Keratinocyte (primary cell): ENCODE measurements around the gene MICAL2. TPM values are rescaled to one million over a fixed set of nuclear protein-coding genes. Genes with fewer than 3 reads are reported as not detected.

Experiments
- DNase-seq: peaks from one replicate; pipeline ENCODE4 v3.0.0-alpha.2; 2011; ENCODE audit warnings: low read depth, missing footprints, low spot score
- FAIRE-seq: peaks from 2 replicates; lab custom pipeline; 2011; peaks lifted over from hg19 to GRCh38; lab: Jason Lieb, UNC
- H2AFZ ChIP-seq: 2 replicates; pipeline ENCODE4 v1.6.0; 2012; ENCODE audit warnings: low read length, control low read depth, inconsistent platforms; ENCODE audit not compliant: control insufficient read depth
- H3K27ac ChIP-seq: 2 replicates; pipeline ENCODE4 v1.5.1; 2011; ENCODE audit warnings: low read length; ENCODE audit not compliant: control insufficient read depth, insufficient read depth
- H3K27me3 ChIP-seq: 3 replicates; pipeline ENCODE4 v1.6.0; 2011; ENCODE audit warnings: low read length; ENCODE audit not compliant: control insufficient read depth, insufficient read depth; ENCODE audit errors: extremely low read depth
- H3K36me3 ChIP-seq, 2 experiments: 2 replicates in 1 of 2; 3 replicates in 1 of 2; pipeline ENCODE4 v1.5.1; 2011; ENCODE audit warnings: low read length in 2 of 2, mild to moderate bottlenecking in 1 of 2; ENCODE audit not compliant: control insufficient read depth in 2 of 2, insufficient read depth in 2 of 2; ENCODE audit errors: extremely low read depth in 1 of 2
- H3K4me1 ChIP-seq: 3 replicates; pipeline ENCODE4 v1.5.1; 2011; ENCODE audit warnings: low read length; ENCODE audit not compliant: control insufficient read depth, insufficient read depth; ENCODE audit errors: extremely low read depth
- H3K4me2 ChIP-seq: 3 replicates; pipeline ENCODE4 v1.6.0; 2011; ENCODE audit warnings: low read depth, low read length; ENCODE audit not compliant: control insufficient read depth, insufficient read depth; ENCODE audit errors: extremely low read depth
- H3K4me3 ChIP-seq, 3 experiments: fragments of 200-600 bp in 1 of 3; sonication (generic) in 1 of 3; 2 replicates in 2 of 3; 3 replicates in 1 of 3; pipeline ENCODE4 v1.5.1; 2011 to 2016; ENCODE audit warnings: low read length in 3 of 3, mild to moderate bottlenecking in 3 of 3, control low read depth in 2 of 3, inconsistent platforms in 1 of 3, low read depth in 1 of 3, mixed read lengths in 1 of 3, mixed run types in 1 of 3, moderate library complexity in 1 of 3; ENCODE audit not compliant: control insufficient read depth in 2 of 3, insufficient read depth in 2 of 3; ENCODE audit errors: extremely low read depth in 1 of 3
- H3K79me2 ChIP-seq: 2 replicates; pipeline ENCODE4 v1.6.0; 2012; ENCODE audit warnings: low read length; ENCODE audit not compliant: control insufficient read depth, insufficient read depth
- H3K9ac ChIP-seq: 3 replicates; pipeline ENCODE4 v1.6.0; 2011; ENCODE audit warnings: low read length; ENCODE audit not compliant: control insufficient read depth, insufficient read depth; ENCODE audit errors: extremely low read depth
- H3K9me1 ChIP-seq: 3 replicates; pipeline ENCODE4 v1.6.0; 2011; ENCODE audit warnings: low read length; ENCODE audit not compliant: control insufficient read depth, insufficient read depth; ENCODE audit errors: extremely low read depth
- H3K9me3 ChIP-seq: 2 replicates; pipeline ENCODE4 v1.5.1; 2012; ENCODE audit warnings: low read depth, low read length; ENCODE audit not compliant: control insufficient read depth
- H4K20me1 ChIP-seq: 3 replicates; pipeline ENCODE4 v1.6.0; 2011; ENCODE audit warnings: low read length; ENCODE audit not compliant: control insufficient read depth, insufficient read depth; ENCODE audit errors: extremely low read depth
- CTCF ChIP-seq, 3 experiments: IDR thresholded peaks in 1 of 3; conservative IDR thresholded peaks in 1 of 3; optimal IDR thresholded peaks in 1 of 3; 2 replicates in 2 of 3; 3 replicates in 1 of 3; pipeline versions ENCODE3 to v1.5.1; 2011; ENCODE audit warnings: low read length in 3 of 3, mild to moderate bottlenecking in 3 of 3, moderate library complexity in 2 of 3, control low read depth in 1 of 3, inconsistent platforms in 1 of 3; ENCODE audit not compliant: insufficient read depth in 2 of 3; ENCODE audit errors: extremely low read depth in 1 of 3
- EZH2 ChIP-seq: IDR thresholded peaks from one replicate; pipeline ENCODE4 v1.6.1; 2012; ENCODE audit warnings: inconsistent platforms, mild to moderate bottlenecking, low read length, moderate library complexity
- dilution Hi-C: fragments of 300-500 bp; cut with MboI; formaldehyde crosslinking; loops from one replicate; pipeline ENCODE4 v1.7.0; 2020; ENCODE audit warnings: low sequenced_read_pairs; ENCODE audit not compliant: extremely low pct_ligation_motif_present
- polyA plus RNA-seq, 5 experiments: library from polyadenylated mRNA; depleted of rRNA in 3 of 5; stranded (reverse) in 3 of 5; stranded (forward) in 1 of 5; unstranded in 1 of 5; fragments of >200 nt; gene quantifications; 1 replicate in 1 of 5; 2 replicates in 3 of 5; 3 replicates in 1 of 5; pipeline versions ENCODE4 v1.2.1 to v1.2.3, GENCODE V29; 2011 to 2012; ENCODE audit warnings: missing spikeins in 2 of 5, low read depth in 1 of 5, low replicate concordance in 1 of 5

Gene MICAL2
- polyA plus RNA-seq, 1 donor (not counting 4 experiments of a cell fraction or from before 2014, with no cell fraction given): 83.9 TPM

DNA sequence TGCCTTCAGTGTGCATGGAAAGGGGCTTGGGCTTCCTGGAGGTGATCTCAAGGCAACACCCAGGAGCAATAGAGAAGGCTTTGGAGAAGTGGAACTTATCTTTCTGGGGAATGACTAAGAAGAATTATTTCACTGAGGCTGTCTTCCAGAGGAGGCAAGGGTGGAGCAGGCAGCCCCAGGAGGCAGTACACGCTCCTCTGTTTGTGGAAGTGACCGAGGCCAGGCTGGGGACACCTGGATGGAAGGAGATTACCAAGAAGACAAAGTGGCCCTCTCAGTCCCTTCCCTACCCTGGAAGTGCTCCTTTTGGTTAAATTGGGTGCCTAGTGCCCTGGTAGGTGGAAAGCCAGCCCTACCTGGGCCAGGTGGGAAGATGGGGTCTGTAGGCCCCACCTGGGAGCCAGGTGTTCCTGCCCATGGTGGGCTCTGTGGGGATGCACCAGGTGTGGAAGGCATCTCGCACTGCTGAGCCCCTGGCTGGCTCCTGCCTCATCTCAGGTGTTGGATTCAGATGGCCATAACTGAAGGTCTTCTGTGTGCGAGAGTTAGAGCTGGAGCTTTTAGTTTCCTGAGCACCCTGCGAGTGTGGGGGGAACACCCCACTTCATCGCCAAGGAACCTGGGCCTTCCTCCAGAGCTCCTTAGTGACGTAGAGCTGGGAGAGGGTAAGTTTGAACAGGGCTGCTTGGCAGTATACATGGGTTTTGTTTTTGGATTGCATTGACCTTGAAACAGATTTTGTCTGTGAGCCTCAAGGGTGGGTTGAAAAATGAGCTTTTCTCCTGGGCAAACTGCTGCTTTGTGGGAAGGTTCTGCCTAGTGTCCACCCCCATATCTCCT is 46.1 kb downstream of the MICAL2 start:
- no peak overlapping the region for H2AFZ ChIP-seq
- H3K4me2 ChIP-seq: no peak overlapping the region
- H3K4me1 ChIP-seq: peaks cover 45% of the 10 kb centered on the region
- dilution Hi-C loops: no loop called here
- FAIRE-seq (no peak), DNase-seq (no peak)
- TF ChIP-seq CTCF (optimal IDR thresholded peaks at IDR 0.05 in 1 of 3, IDR thresholded peaks at IDR 0.05 in 1 of 3, conservative IDR thresholded peaks at IDR 0.05 in 1 of 3; ENCODE audit: extremely low read depth in 1 of 3, insufficient read depth in 2 of 3, low read length in 3 of 3) (no peak), EZH2 (no peak)
- H3K27me3 ChIP-seq: no peaks in the 10 kb centered on the region
- H3K36me3 ChIP-seq: peaks cover 23 to 70% of the 10 kb centered on the region in 2 experiments
- H4K20me1 ChIP-seq: peaks cover 3% of the 10 kb centered on the region
- H3K9ac ChIP-seq: no peak overlapping the region
- H3K9me1 ChIP-seq: no peaks in the 10 kb centered on the region
- H3K4me3 ChIP-seq: no peak overlapping the region
- H3K9me3 ChIP-seq: no peaks in the 10 kb centered on the region
- H3K27ac ChIP-seq: no peak overlapping the region
- peaks cover 78% of the 10 kb centered on the region for H3K79me2 ChIP-seq

GRCh38 chr11:12157241-12157661 is 46.9 kb downstream of the MICAL2 start:
- Histone ChIP-seq H2AFZ (no peak overlapping the region), H3K79me2 (peaks cover 80% of the 10 kb centered on the region), H3K9me3 (no peaks in the 10 kb centered on the region), H3K9ac (no peak overlapping the region), H3K27ac (no peak overlapping the region), H4K20me1 (peaks cover 1% of the 10 kb centered on the region), H3K4me1 (peaks cover 52% of the 10 kb centered on the region), H3K4me3 (no peak overlapping the region), H3K4me2 (no peak overlapping the region), H3K9me1 (no peaks in the 10 kb centered on the region), H3K27me3 (no peaks in the 10 kb centered on the region), H3K36me3 (peaks cover 25 to 75% of the 10 kb centered on the region in 2 experiments)
- DNase-seq: no peak
- no peak for FAIRE-seq
- dilution Hi-C loops: no loop called here
- TF ChIP-seq CTCF (optimal IDR thresholded peaks at IDR 0.05 in 1 of 3, IDR thresholded peaks at IDR 0.05 in 1 of 3, conservative IDR thresholded peaks at IDR 0.05 in 1 of 3; ENCODE audit: extremely low read depth in 1 of 3, insufficient read depth in 2 of 3, low read length in 3 of 3): no peak
- TF ChIP-seq EZH2: no peak
